Measurements from ENCODE around the gene CNIH1. TPM values are rescaled to one million over a fixed set of nuclear protein-coding genes. Genes with fewer than 3 reads are reported as not detected.

The CNIH1 gene
- total RNA-seq, 4 donors from 2014 or later = 40.8 to 184 (median 152) TPM

DNA sequence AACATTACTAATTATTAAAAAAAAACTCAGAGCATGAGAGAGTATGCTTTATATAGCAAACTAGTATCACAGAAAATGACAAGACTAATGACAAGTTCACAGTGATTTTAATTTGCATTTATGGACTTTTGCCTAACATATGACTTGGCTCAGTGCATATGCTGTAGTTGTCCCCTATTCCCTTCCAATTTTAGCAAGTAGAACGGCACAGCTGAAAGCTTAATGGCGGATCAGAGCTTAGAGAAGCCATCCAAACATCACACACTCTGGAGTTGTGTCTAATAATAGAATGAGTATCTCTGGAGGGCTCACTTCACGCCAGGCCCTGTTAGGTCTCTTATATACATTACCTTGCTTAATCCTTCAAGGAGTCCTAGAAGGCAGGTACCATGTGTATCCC is 13.3 kb downstream of the CNIH1 start:
- Histone ChIP-seq H3K36me3 (peaks cover 0 to 34% (median 11%) of the 10 kb centered on the region in 4 donors), H3K9me3 (no peaks in the 10 kb centered on the region), H3K27ac (no peak overlapping the region), H3K4me3 (no peak overlapping the region), H3K4me1 (peaks cover 0 to 15% (median 5%) of the 10 kb centered on the region in 4 donors), H3K27me3 (no peaks in the 10 kb centered on the region)
- no peak for DNase-seq
- no peak for TF ChIP-seq POLR2A (IDR thresholded peaks at IDR 0.05)
- no peak for TF ChIP-seq CTCF (IDR thresholded peaks at IDR 0.05)
- no peak for TF ChIP-seq EP300 (IDR thresholded peaks at IDR 0.05; ENCODE audit: low read depth)
- no peak for TF ChIP-seq POLR2AphosphoS5 (IDR thresholded peaks at IDR 0.05)
- WGBS, 2 donors (ENCODE audit: low coverage in 1 of 2) = 85% methylated on average over 3 of the region's 3 CpGs
- in situ Hi-C loops (cut with MboI; ENCODE audit: low pct_ligation_motif_present in 1 of 4, low pct_unique_long_range_greater_than_20kb in 1 of 4, low sequenced_read_pairs in 3 of 4) (no loop called here), intact Hi-C loops (cut with DNase I; ENCODE audit: low total_unique reads) (no loop called here)

DNA sequence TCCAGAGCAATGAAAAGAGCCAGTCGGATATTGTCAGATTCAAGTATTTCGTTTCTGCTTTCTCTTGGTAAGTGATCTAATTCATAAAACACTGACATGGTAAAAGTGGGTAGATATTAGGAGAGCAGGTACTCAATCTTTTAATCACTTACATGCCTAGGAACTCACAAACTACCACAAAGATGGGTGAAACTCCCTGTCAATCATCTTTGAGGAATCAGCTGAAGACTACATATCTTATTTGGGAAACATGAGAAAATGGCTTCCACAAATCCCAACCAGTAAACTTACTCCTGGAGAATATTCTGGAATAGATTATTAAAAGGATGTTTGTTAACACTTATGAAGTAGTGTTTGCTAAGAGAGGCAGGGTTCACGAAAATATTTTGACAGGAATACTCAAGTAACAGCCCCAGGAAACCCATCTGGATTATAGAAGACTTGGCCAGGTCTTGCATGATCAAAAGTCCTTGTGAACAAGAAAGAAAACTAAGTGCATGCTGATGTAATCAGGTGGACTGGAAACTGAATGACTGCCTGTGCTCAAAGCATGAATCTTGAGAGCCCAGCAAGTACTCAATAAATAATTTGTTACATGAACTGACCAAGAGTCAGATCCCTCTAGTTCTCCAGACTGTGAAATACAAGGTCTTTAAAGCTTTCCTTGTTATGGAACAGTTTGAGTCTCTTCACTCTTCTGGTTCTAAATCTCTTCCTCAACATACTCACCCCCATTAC is 15.5 kb downstream of the CNIH1 start:
- intact Hi-C loops (cut with DNase I; ENCODE audit: low total_unique reads) = no loop called here
- 54 to 60% methylated on average over 3 of the region's 3 CpGs for WGBS, 2 donors (ENCODE audit: low coverage in 1 of 2)
- H3K4me1 ChIP-seq = peaks cover 0 to 15% (median 6%) of the 10 kb centered on the region in 4 donors
- H3K36me3 ChIP-seq = peaks cover 0 to 29% (median 11%) of the 10 kb centered on the region in 4 donors
- no peak for DNase-seq
- no peak overlapping the region for H3K4me3 ChIP-seq
- TF ChIP-seq POLR2AphosphoS5 (IDR thresholded peaks at IDR 0.05) (no peak), POLR2A (IDR thresholded peaks at IDR 0.05) (no peak), CTCF (IDR thresholded peaks at IDR 0.05) (no peak), EP300 (IDR thresholded peaks at IDR 0.05; ENCODE audit: low read depth) (no peak)
- in situ Hi-C loops (cut with MboI; ENCODE audit: low pct_ligation_motif_present in 1 of 4, low pct_unique_long_range_greater_than_20kb in 1 of 4, low sequenced_read_pairs in 3 of 4) = no loop called here
- no peak overlapping the region for H3K27ac ChIP-seq
- H3K9me3 ChIP-seq = no peaks in the 10 kb centered on the region
- H3K27me3 ChIP-seq = no peaks in the 10 kb centered on the region

GRCh38 chr14:54425068-54425467 is 16.1 kb downstream of the CNIH1 start:
- H3K4me3 ChIP-seq = no peak overlapping the region
- TF ChIP-seq POLR2A (IDR thresholded peaks at IDR 0.05) (no peak), CTCF (IDR thresholded peaks at IDR 0.05) (no peak), EP300 (IDR thresholded peaks at IDR 0.05; ENCODE audit: low read depth) (no peak), POLR2AphosphoS5 (IDR thresholded peaks at IDR 0.05) (no peak)
- peaks cover 0 to 29% (median 11%) of the 10 kb centered on the region in 4 donors for H3K36me3 ChIP-seq
- intact Hi-C loops (cut with DNase I; ENCODE audit: low total_unique reads) = no loop called here
- H3K9me3 ChIP-seq = no peaks in the 10 kb centered on the region
- no peak for DNase-seq
- peaks cover 0 to 15% (median 7%) of the 10 kb centered on the region in 4 donors for H3K4me1 ChIP-seq
- in situ Hi-C loops (cut with MboI; ENCODE audit: low pct_ligation_motif_present in 1 of 4, low pct_unique_long_range_greater_than_20kb in 1 of 4, low sequenced_read_pairs in 3 of 4) = no loop called here
- no peak overlapping the region for H3K27ac ChIP-seq
- H3K27me3 ChIP-seq = no peaks in the 10 kb centered on the region
- 35 to 58% methylated on average over 2 of the region's 2 CpGs for WGBS, 2 donors (ENCODE audit: low coverage in 1 of 2)

DNA sequence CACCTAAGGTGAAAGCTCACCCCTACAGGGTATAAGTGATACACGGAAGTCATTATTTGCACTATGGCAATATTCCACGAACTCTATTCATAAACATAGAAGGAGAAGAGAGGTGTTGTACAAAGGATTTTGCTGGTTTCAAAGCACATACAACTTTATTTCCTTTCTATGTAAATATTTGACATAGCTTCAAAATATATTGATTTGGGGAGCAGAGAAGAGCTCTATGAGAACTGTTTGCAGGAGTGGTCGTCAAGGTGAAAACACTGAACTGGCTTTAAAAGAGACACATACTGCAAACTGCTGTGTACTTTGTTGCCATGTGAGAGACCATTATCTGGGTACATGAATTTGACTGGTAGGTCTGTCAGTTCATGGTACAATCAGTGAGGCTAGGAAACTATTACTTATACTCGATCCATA is 16.7 kb downstream of the CNIH1 start:
- TF ChIP-seq POLR2A (IDR thresholded peaks at IDR 0.05) (no peak), POLR2AphosphoS5 (IDR thresholded peaks at IDR 0.05) (no peak), EP300 (IDR thresholded peaks at IDR 0.05; ENCODE audit: low read depth) (no peak), CTCF (IDR thresholded peaks at IDR 0.05) (no peak)
- 51 to 61% methylated on average over 4 of the region's 4 CpGs for WGBS, 2 donors (ENCODE audit: low coverage in 1 of 2)
- no peak overlapping the region for H3K4me3 ChIP-seq
- H3K27me3 ChIP-seq = no peaks in the 10 kb centered on the region
- H3K9me3 ChIP-seq = no peaks in the 10 kb centered on the region
- peaks cover 0 to 15% (median 7%) of the 10 kb centered on the region in 4 donors for H3K4me1 ChIP-seq
- peaks cover 0 to 24% (median 11%) of the 10 kb centered on the region in 4 donors for H3K36me3 ChIP-seq
- intact Hi-C loops (cut with DNase I; ENCODE audit: low total_unique reads) (no loop called here), in situ Hi-C loops (cut with MboI; ENCODE audit: low pct_ligation_motif_present in 1 of 4, low pct_unique_long_range_greater_than_20kb in 1 of 4, low sequenced_read_pairs in 3 of 4) (no loop called here)
- H3K27ac ChIP-seq = no peak overlapping the region
- no peak for DNase-seq

All from transverse colon (tissue), 4 donors.